ENCODE results near the gene TPO.
"Not testable (repeated sequence)": the region's sequence is repeated elsewhere in the genome, so short reads cannot be mapped to it uniquely, and the experiment has no call there.

TPO gene

DNA sequence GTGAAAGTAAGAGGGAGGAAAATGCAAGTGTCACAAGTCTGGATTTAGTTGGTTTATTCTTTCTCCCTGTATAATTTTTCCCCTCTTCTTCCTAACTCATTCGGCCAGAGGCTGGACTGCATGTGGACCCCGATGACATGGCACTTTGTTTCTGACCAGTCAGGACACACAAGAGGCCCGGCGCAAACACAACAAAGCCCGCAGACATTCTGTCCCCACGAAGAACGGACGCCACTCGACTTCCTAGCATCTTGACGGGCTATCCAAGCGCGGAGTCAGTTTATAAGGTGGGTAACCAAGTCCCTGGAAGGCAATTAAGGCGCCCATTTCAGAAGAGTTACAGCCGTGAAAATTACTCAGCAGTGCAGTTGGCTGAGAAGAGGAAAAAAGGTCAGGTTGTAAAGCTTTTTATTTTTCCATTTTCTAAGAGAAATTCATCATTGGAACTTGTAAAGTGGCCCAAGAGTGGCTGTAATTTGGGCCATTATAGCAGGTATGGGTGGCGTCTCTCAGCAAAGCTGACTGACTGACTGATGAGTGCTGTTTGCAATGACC lies at the start of gene TPO:
TSS of gene TPO (plus strand) at position 308 of the 555 bp plus-strand sequence. CDS start 946 bp downstream, outside the sequence.
- no peak for FAIRE-seq

DNA sequence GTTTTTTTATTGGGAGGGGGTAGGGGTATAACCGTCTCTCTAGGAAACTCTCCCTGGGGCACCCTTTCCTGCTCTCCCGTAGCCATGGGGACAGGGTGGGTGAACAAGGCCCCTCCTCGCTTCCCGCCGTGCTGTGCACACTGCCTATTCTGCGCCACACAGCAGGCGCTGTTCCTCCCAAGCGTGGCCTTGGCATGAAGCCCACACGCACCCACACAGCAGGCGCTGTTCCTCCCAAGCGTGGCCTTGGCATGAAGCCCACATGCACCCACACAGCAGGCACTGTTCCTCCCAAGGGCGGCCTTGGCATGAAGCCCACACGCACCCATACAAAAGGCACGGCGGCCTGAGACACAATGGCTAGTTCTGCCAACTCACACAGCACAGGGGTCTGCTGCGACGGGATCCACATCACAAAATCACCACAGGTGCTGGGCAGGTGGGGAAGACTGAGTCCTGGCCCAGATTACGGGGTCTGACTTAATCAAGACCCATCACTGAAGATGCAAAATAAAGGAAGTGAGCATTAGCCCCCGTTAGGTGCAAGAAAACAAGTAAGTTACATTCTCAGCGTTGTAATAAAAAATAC lies 46.6 kb upstream of the TPO start:
- no peak for FAIRE-seq

DNA sequence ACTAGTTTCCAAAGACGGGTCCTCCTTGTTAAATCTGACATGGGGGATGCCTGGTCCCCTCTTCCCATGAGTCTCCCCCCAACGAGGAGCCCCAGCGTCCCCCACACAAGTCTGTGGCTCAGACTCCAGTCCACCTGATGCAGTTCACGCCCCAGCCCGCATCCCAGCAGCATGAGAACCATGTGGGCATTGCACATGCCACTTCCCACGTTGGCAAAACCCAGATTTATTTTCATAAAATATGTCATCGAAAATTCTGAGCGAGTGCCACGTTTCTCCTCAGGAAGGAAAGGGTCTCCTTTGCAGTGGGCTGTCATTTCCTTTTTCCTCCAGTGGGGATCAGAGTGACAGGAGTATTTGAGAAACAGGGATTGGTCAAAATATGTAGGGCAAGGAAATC lies 45.7 kb upstream of the TPO start:
- FAIRE-seq: no peak

DNA sequence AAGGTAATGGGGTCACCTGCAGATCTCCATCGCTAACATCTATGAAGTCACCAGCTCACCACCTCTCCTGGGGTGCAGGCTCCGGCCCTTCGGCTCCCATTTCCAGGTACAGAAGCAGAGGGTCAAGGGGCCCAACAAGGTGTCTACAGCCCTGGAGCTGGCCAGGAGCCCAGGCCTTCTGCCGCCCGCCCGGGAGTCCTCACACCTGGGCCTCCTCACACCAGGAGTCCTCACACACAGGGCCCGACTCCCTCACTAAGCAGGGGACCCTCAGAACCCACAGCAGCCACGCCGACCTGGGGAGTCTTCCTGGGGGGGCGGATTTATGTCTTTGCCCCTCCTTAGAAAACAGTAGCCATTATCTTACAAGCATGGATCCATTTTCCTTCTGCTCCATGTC lies 43.4 kb upstream of the TPO start:
- no peak for FAIRE-seq

DNA sequence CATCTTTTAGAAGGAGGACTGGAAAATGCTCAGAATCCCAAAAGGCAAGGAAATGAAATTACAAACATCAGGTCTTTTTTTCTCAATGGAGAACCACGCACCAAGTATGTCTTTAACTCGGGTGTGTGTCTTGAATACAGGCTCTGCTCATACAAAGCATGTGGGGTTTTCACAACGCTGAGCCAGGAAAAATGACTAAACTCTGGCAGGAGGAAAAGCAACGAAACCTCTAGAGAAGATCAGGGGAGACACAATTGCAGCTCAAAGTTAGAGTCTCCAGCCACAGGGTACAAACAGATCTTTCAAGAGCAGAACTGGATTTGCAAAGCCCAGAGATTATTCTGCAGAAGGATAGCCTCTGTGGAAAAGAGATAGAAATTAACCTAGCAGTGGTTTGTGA lies 42.8 kb upstream of the TPO start:
- FAIRE-seq: no peak

DNA sequence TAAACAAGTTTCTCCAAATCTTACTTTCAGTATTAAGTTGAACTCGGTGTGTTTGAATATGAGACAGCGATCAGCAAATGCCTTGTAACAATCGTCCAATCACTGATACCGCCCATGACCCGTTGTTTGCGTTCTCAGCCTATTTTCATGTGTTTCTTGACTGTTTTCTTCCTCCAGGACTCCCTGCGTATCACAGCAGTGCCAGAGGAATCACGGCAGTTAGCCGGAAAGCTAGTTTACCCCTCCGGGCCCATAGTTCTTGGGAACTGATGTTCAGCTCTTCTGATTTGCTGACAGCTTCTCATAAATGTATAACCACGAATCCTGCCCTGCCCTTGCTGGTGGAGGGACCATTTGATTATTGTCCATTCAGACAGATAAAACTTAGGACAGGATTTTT lies 42.2 kb upstream of the TPO start:
- no peak for FAIRE-seq

DNA sequence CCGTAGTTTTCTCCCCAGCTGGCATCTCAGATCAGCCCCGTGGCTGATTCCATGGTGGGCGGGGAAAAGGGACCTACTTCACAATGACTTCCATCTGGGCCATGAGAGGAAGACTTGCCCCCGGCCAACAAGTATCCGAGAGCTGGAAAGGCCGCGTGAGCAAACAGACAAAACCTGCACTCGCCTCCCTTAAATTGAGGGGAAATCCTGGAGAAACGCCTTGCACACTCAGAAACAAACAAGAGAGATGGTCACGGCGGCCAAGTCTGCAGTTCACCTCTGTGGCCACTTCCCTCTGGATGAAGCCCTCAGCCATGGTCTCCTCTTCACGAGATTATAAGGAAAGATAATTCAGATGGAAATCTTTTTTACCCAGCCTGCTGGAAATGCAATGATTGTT lies 39.4 kb upstream of the TPO start:
- FAIRE-seq: no peak

DNA sequence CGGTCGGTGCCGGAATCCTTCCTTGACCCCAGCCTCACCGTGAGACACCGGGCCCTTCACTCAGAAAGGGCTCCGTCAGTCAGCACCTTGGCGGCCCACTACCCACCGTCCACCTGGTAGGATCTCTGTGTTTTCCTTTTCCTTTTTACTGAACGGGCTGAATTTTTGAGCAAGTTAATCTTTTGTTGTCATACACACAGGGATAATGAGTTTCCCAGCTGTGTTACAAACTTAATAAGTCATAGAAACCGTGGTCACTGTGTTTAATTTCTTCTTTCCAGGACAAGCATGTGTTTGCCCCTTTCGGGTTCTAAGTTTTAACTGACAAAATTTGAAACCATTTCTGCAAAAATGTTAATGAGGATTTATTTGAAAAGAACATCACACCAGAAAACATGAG lies 39.0 kb upstream of the TPO start:
- no peak for FAIRE-seq

DNA sequence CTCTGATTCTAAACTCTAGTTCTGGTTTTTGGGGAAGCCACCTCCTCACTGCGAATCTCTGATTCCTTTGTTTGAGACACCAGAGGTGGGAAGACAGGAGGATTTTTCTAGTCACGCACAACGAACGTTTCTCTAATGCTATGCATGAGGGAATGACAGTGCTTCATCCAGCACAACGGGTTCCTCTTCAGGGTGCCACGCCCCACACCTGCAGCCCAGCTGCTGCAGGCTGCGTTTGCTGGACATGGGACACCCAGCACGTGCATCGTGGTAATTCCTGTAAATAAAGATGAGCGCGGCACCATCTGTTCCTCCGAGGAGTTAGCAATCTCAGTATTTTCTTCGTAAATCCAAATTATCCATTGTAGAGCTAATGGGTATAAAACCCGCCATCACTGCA lies 37.5 kb upstream of the TPO start:
- FAIRE-seq: no peak

DNA sequence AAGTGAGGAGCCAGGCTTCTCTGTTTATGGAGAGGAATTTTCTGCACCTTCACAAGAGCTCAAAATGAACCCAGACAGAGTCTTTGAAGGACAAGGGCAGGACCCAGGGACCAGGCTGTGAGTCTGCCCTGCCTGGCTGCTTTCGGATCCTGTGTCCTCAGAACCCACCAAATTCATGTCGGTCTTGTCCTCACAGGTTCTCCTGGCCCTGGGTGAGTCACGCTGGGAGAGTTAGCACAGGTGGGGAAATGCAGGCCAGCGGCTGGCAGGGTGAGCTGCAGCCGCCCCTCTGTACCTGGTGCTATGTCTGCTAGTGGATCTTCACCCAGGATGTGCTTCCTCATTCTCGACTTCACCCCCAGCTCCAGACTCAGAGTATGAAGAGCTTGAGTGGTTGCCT lies 35.8 kb upstream of the TPO start:
- FAIRE-seq: no peak

DNA sequence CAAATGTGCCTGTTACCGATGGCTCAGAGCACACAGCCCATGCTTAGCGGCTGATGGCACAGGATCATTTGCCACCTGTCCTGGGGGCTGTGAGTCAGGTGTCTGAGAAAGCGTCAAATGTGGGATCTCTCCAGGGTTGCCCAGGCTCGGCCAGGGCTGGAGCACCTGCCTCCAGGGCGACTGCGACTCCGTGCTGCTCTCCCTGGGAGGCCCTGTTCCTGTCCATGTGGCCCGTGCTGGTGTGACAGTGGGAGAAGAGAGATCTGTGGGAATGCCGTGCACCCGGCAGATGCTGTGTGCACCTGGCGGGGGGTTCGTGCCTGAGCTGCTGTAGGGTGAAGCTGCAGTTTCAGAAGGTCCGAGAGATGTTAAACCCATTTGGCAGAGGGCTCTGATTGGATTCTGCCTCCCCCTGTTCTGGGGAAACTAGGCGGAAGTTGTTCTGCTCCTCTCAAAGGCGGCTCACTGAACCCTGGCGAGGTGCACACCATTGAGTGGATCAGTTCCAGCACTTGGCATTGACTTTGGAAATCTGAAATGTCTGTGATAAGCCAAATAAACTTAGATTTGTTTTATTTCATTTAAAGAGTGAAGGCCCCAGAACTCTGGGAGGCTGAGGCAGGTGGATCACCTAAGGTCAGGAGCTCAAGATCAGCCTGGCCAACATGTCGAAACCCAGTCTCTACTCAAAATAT lies 34.7 kb upstream of the TPO start:
- FAIRE-seq: no peak

DNA sequence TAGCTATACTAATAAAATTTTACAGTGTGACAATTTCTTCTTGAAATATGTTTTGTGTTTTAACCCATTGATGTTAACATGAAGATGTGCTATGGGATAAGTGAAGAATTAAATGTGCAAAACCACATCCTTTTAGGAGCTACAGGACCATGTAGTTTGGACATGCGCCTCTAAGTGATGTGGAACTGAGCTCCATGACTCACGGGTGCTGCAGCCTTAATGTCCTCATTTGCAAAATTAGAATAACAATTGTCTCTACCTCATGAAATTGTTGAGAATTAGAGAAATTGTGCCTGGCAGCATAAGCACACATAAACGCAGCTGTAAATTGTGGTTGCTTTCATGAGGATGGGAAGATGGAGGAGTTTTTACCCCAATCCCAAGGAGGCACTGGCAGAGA lies 31.6 kb upstream of the TPO start:
- FAIRE-seq: no peak

DNA sequence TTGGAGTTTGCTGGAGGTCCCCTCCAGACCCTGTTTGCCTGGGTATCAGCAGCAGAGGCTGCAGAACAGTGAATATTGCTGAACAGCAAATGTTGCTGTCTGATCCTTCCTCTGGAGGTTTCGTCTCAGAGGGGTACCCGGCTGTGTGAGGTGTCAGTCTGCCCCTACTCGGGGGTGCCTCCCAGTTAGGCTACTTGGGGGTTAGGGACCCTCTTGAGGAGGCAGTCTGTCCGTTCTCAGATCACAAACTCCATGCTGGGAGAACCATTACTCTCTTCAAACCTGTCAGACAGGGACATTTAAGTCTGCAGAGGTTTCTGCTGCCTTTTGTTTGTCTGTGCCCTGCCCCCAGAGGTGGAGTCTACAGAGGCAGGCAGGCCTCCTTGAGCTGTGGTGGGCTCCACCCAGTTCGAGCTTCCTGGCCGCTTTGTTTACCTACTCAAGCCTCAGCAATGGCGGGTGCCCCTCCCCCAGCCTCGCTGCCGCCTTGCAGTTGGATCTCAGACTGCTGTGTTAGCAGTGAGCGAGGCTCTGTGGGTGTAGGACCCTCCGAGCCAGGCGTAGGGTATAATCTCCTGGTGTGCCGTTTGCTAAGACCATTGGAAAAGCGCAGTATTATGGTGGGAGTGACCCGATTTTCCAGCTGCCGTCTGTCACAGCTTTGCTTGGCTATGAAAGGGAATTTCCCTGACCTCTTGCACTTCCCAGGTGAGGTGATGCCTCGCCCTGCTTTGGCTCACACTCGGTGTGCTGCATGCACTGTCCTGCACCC lies 25.1 kb upstream of the TPO start:
- not testable (repeated sequence) for FAIRE-seq

DNA sequence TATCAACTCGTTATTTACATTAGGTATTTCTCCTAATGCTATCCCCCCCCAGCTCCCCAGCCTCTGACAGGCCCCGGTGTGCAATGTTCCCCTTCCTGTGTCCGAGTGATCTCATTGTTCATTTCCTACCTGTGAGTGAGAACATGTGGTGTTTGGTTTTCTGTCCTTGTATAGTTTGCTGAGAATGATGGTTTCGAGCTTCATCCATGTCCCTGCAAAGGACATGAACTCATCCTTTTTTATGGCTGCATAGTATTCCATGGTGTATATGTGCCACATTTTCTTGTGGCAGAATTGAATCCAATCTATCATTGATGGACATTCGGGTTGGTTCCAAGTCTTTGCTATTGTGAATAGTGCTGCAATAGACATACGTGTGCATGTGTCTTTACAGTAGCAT lies 23.1 kb upstream of the TPO start:
- not testable (repeated sequence) for FAIRE-seq

DNA sequence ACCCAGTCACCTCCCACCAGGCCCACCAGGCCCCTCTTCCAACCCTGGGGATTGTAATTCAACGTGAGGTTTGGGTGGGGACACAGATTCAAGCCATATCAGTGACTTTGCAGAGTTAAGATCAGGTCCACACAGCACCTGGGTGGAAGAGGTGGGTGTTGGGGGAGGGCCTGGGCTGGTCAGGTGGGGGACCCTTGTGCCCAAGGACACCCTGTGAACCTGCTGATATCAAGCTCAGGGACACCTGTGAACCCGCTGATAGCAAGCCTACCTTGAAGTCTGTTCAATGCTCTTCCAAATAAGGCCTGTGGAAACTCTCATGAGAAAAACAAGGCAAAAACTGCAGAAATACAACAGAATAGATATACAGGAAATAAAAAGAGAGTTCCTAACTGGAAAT lies 19.9 kb upstream of the TPO start:
- FAIRE-seq: no peak

DNA sequence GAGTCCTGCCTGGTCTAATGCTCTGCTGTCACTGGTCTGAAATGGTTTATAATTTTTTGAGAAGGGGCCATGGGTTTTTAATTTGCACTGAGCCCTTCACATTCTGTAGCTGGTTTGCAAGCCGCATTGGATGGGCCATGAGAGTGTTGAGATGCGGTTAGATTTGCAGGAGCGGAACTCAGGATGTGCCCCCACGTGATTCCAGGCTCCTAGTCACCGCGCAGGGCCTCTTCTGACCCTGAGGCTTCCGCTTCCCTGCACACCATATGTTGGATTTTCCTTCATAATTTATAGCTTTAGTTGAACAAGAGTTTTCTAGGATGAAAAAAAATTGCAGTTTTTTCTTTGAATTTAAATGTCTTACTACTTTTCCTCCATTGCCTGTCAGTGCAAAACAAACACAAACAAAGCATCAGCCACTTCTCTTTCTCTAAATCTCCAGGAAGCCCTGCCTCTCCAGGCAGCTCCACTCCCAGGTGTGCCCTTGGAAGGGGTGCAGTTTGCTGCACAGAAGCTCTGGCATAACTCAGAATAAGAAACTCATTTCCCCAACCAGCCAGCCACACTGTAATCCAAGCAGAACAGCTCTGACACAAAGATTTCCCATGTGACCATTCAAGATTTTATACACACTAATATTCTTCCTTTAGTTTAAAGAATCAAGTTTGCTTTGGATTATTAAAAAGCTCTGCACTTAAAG lies 18.4 kb upstream of the TPO start:
- no peak for FAIRE-seq

DNA sequence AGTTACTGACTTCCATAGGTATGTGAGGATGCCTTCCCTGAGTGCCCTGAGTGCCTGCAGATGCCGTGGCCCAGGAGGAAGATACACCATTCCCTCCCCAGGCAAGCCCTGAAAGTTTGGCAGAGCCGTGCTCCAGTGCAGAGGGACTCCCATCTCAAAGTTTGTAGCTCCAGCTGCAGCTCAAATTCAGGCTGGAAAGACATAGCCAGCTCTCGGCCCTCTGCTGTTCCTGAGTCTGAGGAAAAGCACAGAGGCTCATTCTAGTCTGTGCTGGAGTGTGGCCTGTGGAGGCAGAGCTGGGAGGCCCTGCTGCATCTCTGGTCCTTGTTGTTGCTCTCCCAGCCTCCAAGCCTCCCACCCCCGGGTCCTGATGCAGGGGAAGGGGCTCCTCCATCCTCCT lies 15.9 kb upstream of the TPO start:
- no peak for FAIRE-seq

DNA sequence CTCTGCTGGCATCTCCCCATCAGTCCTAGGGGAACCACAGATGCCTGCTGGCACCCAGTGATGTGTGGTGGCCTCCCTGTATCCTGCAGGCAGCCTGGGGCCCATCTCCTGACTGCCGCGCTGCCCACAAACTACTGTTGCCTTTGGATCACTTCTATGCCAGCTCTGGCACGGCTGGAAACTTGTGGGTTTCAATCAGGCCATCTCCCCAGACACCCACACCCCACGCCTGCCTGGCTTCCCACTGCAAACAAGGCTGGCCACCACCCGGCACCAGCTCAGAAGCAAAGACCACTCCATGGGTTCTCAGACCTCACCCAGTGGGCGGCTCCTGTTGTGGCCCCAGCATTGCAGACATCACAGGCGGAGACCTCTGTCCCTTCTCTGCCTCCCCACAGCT lies 15.1 kb upstream of the TPO start:
- no peak for FAIRE-seq

DNA sequence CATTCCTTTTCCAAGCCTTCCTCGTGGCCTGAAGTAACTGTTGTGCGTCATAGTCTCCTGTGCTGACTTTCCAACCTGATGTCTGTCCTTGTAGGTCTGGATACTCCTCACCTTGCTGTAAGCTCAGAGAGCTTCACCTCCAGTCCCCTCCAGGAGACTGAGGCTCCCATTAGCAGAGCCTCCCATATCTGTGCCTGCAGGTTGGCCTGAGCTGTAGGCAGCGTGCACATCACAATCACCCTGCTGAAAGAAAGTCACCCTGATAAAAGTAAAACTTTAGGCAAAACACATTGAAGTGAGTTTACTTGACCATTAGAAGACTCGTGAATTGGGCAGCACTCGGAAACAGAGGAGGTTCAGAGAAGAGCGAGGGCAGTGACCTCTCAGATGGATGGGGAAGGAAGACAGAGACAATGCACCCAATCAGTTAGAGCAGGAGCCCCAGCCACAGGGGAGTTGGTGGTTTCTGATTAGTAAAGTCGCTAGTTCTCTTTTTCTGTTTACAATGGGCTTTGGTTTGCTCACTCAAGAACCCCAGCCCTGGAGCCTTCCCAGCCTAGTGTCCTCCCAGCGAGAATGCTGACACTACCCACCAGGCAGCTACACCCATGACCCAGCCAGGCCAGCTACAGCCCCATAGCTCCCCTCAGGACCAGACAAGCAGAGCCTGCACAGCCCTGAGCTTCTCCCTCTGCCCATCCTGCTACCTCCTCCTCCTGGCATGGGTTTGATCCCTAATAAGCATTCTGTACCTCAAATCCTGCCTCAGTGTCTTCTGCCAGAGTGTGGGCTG lies 12.1 kb upstream of the TPO start:
- no peak for FAIRE-seq

DNA sequence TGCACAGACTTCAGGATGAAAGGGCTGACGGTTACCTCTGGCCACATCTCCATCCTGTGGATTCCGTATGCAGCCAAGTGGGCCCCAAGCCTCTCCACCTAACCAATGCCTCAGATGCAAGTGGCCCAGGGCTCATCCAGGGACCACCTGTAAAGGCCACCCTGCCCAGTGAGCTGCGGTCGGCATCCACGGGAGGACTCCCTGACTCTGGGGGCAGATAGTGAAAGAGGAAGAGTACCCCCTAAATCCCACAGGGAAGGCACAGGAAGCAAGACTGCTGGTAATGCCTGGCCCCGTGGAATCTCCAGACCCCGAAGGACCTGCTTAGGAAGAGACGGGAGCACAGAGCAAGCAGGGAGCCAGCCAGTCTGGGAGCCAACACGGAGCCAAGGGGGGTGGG lies 11.2 kb upstream of the TPO start:
- FAIRE-seq: no peak

DNA sequence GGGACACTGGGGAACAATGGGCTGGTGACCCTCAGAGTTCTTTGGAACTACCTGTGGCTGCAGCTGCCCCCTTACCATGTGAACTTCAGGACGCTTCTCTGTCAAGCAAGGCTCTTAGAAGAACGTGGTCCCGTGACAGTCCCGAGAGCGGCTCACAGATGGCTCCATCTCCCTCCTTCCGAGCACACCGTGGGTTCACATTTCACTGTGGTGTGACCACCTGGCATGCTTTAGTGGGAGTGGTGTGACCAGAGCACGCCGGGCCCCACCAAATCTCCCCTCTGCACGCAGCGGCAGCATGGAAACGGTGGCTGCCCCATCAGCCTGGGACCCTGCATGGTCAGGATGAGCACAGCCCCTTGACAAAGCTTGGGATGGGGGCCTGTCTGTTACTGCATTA lies 9.7 kb upstream of the TPO start:
- no peak for FAIRE-seq

DNA sequence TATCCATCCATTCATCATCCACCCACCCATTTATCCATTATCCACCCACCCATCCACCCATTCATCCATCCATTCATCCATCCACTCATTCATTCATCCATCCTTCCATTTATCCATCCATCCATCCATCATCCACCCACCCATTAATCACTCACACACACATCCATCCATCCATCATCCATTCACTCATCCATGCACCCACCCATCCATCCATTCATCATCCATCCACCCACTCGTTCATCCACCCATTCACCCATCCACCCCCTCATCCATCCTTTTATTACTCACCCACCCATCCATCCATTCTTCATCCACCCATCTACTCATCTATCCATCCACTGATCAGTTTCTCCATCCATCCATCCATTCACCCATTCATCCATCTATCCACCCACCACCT lies 8.1 kb upstream of the TPO start:
- FAIRE-seq: no peak

DNA sequence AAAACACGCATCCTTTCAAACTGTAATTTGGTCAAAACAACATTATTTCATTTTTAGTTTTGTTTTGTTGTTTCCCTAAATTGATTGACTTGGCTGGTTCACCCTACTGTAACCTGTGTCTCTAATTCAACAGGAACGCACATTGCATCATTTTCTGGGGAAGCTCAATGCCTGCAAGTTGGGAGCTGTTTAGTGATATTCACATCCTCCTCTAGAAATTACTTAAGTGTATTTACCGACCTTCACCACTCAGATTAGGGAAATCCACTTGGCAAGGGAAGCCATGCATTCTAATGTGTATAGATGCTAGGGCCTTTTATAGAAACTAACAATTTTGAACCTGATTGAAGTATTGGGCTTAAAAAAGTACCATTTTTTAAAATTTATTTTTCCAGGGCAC lies 7.3 kb upstream of the TPO start:
- FAIRE-seq: no peak

Measured in G401.6 (cell line).